Endothelial cell of umbilical vein (primary cell): Measurements from ENCODE around the gene DDX23.

Experiments used
- JUN ChIP-seq: IDR thresholded peaks from 2 replicates; pipeline ENCODE4 v1.6.1; 2011; ENCODE audit warnings: borderline replicate concordance, low read depth; ENCODE audit not compliant: insufficient read length, insufficient read depth
- POLR2A ChIP-seq: IDR thresholded peaks from 2 replicates; pipeline ENCODE4 v1.6.1; 2012; ENCODE audit warnings: low read depth, mild to moderate bottlenecking, control low read depth, low read length
- POLR2AphosphoS5 ChIP-seq: IDR thresholded peaks from 2 replicates; pipeline ENCODE4 v1.6.1; 2012; ENCODE audit warnings: low read depth, mild to moderate bottlenecking, control low read depth, low read length, moderate library complexity; ENCODE audit not compliant: insufficient read depth
- TF ChIP-seq, protein P1 (sequence below), 2 donors: IDR thresholded peaks; 1 replicate in 1 of 2; 2 replicates in 1 of 2; pipeline ENCODE4 v1.5.1; 2011; ENCODE audit warnings: low read length in 2 of 2, mild to moderate bottlenecking in 2 of 2, moderate library complexity in 2 of 2, control low read depth in 1 of 2, inconsistent platforms in 1 of 2, low read depth in 1 of 2; ENCODE audit not compliant: insufficient read depth in 1 of 2; ENCODE audit errors: extremely low read depth in 1 of 2
- TF ChIP-seq, protein P2 (sequence below): IDR thresholded peaks from 2 replicates; pipeline ENCODE4 v1.6.1; 2011; ENCODE audit not compliant: insufficient read depth, insufficient read length

DNA sequence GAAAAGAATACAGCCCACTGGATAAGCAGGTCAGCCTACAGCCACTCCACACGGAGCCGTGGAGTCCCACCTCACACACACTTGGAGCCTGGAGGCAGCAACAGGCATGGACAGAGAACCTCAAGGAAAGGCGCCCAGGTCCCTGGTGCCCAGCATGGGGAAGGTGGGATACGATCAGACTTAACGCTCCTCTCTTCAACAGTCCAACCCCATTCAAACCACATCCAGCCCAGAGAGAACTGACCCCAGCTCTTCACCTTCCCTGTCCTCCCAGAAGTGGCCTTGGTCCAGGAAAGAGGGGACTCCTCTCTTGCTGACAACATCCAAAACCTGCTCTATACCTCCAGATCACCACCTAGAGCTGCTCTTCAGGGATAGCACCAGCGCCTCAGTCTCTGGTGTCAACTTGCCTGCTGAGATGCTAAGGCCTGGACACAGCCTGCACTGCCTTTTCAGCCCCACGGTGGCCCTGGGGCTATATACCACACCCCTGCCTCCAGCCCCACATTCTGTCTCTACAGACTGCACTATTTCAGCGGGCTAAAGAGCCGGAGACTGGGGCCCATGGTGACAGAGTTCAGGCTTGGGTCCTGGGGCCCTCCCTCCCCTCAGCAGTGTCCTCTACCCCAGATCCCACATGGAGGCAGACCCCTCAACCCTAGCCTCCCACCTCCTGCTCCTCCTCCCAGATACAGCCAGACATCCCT, 70.1 kb downstream of the DDX23 start:
- TF ChIP-seq, protein P1, sequence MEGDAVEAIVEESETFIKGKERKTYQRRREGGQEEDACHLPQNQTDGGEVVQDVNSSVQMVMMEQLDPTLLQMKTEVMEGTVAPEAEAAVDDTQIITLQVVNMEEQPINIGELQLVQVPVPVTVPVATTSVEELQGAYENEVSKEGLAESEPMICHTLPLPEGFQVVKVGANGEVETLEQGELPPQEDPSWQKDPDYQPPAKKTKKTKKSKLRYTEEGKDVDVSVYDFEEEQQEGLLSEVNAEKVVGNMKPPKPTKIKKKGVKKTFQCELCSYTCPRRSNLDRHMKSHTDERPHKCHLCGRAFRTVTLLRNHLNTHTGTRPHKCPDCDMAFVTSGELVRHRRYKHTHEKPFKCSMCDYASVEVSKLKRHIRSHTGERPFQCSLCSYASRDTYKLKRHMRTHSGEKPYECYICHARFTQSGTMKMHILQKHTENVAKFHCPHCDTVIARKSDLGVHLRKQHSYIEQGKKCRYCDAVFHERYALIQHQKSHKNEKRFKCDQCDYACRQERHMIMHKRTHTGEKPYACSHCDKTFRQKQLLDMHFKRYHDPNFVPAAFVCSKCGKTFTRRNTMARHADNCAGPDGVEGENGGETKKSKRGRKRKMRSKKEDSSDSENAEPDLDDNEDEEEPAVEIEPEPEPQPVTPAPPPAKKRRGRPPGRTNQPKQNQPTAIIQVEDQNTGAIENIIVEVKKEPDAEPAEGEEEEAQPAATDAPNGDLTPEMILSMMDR (IDR thresholded peaks at IDR 0.05; ENCODE audit: extremely low read depth in 1 of 2, insufficient read depth in 1 of 2, low read depth in 1 of 2, low read length in 2 of 2) = no peak
- TF ChIP-seq POLR2A = no peak
- TF ChIP-seq POLR2AphosphoS5 = no peak
- TF ChIP-seq, protein P2, sequence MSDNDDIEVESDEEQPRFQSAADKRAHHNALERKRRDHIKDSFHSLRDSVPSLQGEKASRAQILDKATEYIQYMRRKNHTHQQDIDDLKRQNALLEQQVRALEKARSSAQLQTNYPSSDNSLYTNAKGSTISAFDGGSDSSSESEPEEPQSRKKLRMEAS = no peak
- no peak for TF ChIP-seq JUN
